Gastroesophageal sphincter (tissue), 4 donors: ENCODE measurements around the gene VCL. TPM values are rescaled to one million over a fixed set of nuclear protein-coding genes. Genes with fewer than 3 reads are reported as not detected.

ENCODE experiments used
- ATAC-seq: fragments of 150-250 bp; one replicate; pipeline ENCODE4 v1.9.1; 2016; ENCODE audit warnings: mild to moderate bottlenecking, moderate library complexity
- H3K27ac ChIP-seq, 4 donors: fragments of 200-600 bp; sonication (generic) in 3 of 4; 1 replicate in 3 of 4; 2 replicates in 1 of 4; pipeline ENCODE4 v1.5.1; 2016 to 2019
- H3K27me3 ChIP-seq: fragments of 200-600 bp; sonication (generic); one replicate; pipeline ENCODE4 v1.5.1; 2019
- H3K36me3 ChIP-seq, 2 donors: fragments of 200-600 bp; sonication (generic); one replicate each; pipeline ENCODE4 v1.5.1; 2019; ENCODE audit warnings: control low read depth in 1 of 2
- H3K4me1 ChIP-seq, 3 donors: fragments of 200-600 bp; sonication (generic); 1 replicate in 2 of 3; 2 replicates in 1 of 3; pipeline ENCODE4 v1.5.1; 2016 to 2019; ENCODE audit warnings: control low read depth in 2 of 3
- H3K4me3 ChIP-seq, 2 donors: fragments of 200-600 bp; sonication (generic); one replicate each; pipeline ENCODE4 v1.5.1; 2019; ENCODE audit warnings: mild to moderate bottlenecking in 1 of 2, moderate library complexity in 1 of 2
- H3K9me3 ChIP-seq, 3 donors: fragments of 200-600 bp; sonication (generic); one replicate each; pipeline ENCODE4 v1.5.1; 2017 to 2019; ENCODE audit warnings: control low read depth in 2 of 3
- CTCF ChIP-seq, 4 experiments: fragments of 200-600 bp in 2 of 4; fragments of 450-650 bp in 2 of 4; sonication (generic) in 1 of 4; IDR thresholded peaks; one replicate each; pipeline ENCODE4 v1.5.1; 2017 to 2019; ENCODE audit warnings: antibody characterized with exemption in 4 of 4, mild to moderate bottlenecking in 2 of 4, moderate library complexity in 2 of 4
- EP300 ChIP-seq: sonication (generic); formaldehyde crosslinking; IDR thresholded peaks from one replicate; pipeline ENCODE4 v1.6.1; 2017; ENCODE audit warnings: antibody characterized with exemption, mild to moderate bottlenecking
- POLR2A ChIP-seq, 2 donors: fragments of 450-650 bp; IDR thresholded peaks; one replicate each; pipeline ENCODE4 v1.6.1; 2017; ENCODE audit warnings: antibody characterized with exemption in 2 of 2, mild to moderate bottlenecking in 2 of 2, moderate library complexity in 1 of 2
- POLR2AphosphoS5 ChIP-seq: sonication (generic); formaldehyde crosslinking; IDR thresholded peaks from one replicate; pipeline ENCODE4 v1.6.1; 2017; ENCODE audit warnings: antibody characterized with exemption
- WGBS, 2 donors: methylation state at CpG; one replicate each; pipeline ENCODE4 v1.1.5; 2018; ENCODE audit warnings: low coverage in 1 of 2; 5-methylcytosine and 5-hydroxymethylcytosine counted together
- total RNA-seq, 4 donors: library from RNA; depleted of rRNA; stranded (reverse); fragments of >200 nt; gene quantifications; one replicate each; pipeline ENCODE4 v1.1.0, GENCODE V29; 2016

VCL gene
- total RNA-seq, 4 donors from 2014 or later = 433 to 615 (median 440) TPM

GRCh38 chr10:74156919-74157289 is 159.0 kb downstream of the VCL start:
- TF ChIP-seq CTCF (IDR thresholded peaks at IDR 0.05) = no peak
- no peak for TF ChIP-seq POLR2AphosphoS5
- no peak for TF ChIP-seq POLR2A (IDR thresholded peaks at IDR 0.05)
- no peak for TF ChIP-seq EP300
- Histone ChIP-seq H3K4me3 (no peak overlapping the region), H3K27ac (no peak overlapping the region), H3K36me3 (no peaks in the 10 kb centered on the region), H3K9me3 (no peaks in the 10 kb centered on the region), H3K4me1 (peaks cover 5 to 38% (median 5%) of the 10 kb centered on the region in 3 donors), H3K27me3 (no peaks in the 10 kb centered on the region)
- 35 to 36% methylated on average over 2 of the region's 2 CpGs for WGBS, 2 donors
- ATAC-seq = no peak

- ATAC-seq = no peak
- Histone ChIP-seq H3K4me1 (peaks cover 0 to 10% (median 5%) of the 10 kb centered on the region in 3 donors), H3K4me3 (no peak overlapping the region), H3K27me3 (no peaks in the 10 kb centered on the region), H3K27ac (no peak overlapping the region), H3K9me3 (no peaks in the 10 kb centered on the region), H3K36me3 (no peaks in the 10 kb centered on the region)
- no peak for TF ChIP-seq POLR2A (IDR thresholded peaks at IDR 0.05)
- TF ChIP-seq POLR2AphosphoS5 = no peak
- TF ChIP-seq EP300 = no peak
- TF ChIP-seq CTCF (IDR thresholded peaks at IDR 0.05) = no peak
- 83% methylated on average over 2 of the region's 3 CpGs; no CpG with 5 or more reads in 1 of the 2 donors for WGBS, 2 donors
These were observed 162.1 kb downstream of the VCL start for GRCh38 chr10:74160013-74160412.

- ATAC-seq = no peak
- no peaks in the 10 kb centered on the region for H3K36me3 ChIP-seq
- 75 to 85% methylated on average over 2 to 3 of the region's 3 CpGs for WGBS, 2 donors
- no peak overlapping the region for H3K4me3 ChIP-seq
- H3K4me1 ChIP-seq = no peaks in the 10 kb centered on the region
- H3K27me3 ChIP-seq = no peaks in the 10 kb centered on the region
- H3K27ac ChIP-seq = no peak overlapping the region
- no peaks in the 10 kb centered on the region for H3K9me3 ChIP-seq
- TF ChIP-seq POLR2AphosphoS5 = no peak
- no peak for TF ChIP-seq POLR2A (IDR thresholded peaks at IDR 0.05)
- no peak for TF ChIP-seq EP300
- TF ChIP-seq CTCF (IDR thresholded peaks at IDR 0.05) = no peak
These were observed 165.6 kb downstream of the VCL start for GRCh38 chr10:74163319-74164068.

- 76 to 79% methylated on average over 4 to 5 of the region's 6 CpGs for WGBS, 2 donors
- H3K9me3 ChIP-seq = no peaks in the 10 kb centered on the region
- no peaks in the 10 kb centered on the region for H3K27me3 ChIP-seq
- no peak for ATAC-seq
- TF ChIP-seq POLR2A (IDR thresholded peaks at IDR 0.05) (no peak), CTCF (IDR thresholded peaks at IDR 0.05) (no peak), EP300 (no peak), POLR2AphosphoS5 (no peak)
- H3K4me3 ChIP-seq = no peak overlapping the region
- no peak overlapping the region for H3K27ac ChIP-seq
- no peaks in the 10 kb centered on the region for H3K36me3 ChIP-seq
- H3K4me1 ChIP-seq = no peaks in the 10 kb centered on the region
These were observed 167.0 kb downstream of the VCL start for GRCh38 chr10:74164716-74165529.
